ENCODE measurements around the gene CHERP.

The CHERP gene

DNA sequence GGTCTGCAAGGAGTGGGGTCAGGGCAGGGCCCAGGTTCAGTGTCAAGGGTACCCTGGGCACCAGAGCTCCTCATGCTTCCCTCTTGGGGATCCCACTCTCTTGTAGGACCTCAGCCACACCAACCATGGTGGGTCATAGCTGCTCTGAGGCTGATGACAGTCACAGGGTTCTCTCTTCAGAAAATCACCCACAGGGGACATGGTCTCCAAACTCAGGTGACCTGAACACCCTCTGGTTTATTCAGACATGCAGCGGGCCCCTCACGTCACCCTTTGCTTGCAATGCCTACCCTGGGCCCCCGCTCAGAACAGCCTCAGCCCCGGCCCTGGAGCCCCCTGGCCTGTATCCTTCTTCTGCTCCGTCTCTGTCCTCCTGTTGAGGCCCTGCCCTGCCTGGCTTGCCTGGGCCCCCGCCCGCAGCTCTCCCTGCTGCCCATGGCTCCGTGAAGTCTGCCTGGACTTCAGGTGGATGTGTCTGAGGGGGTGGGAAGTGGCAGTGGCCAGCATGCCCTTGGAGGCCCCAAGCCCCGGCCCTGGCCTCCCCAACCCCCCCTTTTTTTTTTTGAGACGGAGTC, 20.4 kb downstream of the CHERP start:
- TF ChIP-seq, protein P1, sequence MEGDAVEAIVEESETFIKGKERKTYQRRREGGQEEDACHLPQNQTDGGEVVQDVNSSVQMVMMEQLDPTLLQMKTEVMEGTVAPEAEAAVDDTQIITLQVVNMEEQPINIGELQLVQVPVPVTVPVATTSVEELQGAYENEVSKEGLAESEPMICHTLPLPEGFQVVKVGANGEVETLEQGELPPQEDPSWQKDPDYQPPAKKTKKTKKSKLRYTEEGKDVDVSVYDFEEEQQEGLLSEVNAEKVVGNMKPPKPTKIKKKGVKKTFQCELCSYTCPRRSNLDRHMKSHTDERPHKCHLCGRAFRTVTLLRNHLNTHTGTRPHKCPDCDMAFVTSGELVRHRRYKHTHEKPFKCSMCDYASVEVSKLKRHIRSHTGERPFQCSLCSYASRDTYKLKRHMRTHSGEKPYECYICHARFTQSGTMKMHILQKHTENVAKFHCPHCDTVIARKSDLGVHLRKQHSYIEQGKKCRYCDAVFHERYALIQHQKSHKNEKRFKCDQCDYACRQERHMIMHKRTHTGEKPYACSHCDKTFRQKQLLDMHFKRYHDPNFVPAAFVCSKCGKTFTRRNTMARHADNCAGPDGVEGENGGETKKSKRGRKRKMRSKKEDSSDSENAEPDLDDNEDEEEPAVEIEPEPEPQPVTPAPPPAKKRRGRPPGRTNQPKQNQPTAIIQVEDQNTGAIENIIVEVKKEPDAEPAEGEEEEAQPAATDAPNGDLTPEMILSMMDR (IDR thresholded peaks at IDR 0.05; ENCODE audit: low read depth, low read length) = no peak
- H3K4me3 ChIP-seq (ENCODE audit: low read depth, low read length) = no peak overlapping the region

DNA sequence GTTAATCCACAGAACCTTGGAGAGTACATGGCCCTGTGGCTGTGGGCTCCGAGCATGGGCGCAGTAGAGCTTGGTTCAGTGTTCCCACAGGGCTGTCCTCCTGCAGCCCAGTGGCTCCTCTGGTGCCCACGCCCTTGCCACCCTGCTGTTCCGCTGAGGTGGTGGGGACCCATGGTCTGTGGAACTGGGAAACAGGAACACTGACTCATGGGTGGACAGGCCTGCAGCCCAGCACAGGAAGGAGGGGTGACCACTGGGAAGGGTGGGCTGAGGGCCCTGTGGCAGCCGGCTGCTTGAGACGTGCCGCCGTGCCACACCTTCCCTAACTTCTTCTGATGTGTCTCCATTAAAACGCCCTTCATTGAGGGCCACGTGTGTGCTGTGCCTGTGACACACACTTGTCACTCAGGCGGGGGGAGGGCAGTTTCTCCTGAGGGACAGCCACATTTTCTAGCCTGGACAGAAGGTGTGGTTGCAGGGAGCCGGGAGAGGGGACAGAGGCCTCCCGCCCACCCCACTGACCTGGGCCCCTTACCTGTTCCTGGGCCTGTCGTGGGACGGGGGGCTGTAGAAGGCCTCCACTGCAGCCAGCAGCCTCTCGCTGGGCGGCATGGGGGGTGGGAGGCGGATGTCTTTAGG, 21.1 kb downstream of the CHERP start:
- no peak overlapping the region for H3K4me3 ChIP-seq (ENCODE audit: low read depth, low read length)
- TF ChIP-seq, protein P1 (IDR thresholded peaks at IDR 0.05; ENCODE audit: low read depth, low read length) = no peak

DNA sequence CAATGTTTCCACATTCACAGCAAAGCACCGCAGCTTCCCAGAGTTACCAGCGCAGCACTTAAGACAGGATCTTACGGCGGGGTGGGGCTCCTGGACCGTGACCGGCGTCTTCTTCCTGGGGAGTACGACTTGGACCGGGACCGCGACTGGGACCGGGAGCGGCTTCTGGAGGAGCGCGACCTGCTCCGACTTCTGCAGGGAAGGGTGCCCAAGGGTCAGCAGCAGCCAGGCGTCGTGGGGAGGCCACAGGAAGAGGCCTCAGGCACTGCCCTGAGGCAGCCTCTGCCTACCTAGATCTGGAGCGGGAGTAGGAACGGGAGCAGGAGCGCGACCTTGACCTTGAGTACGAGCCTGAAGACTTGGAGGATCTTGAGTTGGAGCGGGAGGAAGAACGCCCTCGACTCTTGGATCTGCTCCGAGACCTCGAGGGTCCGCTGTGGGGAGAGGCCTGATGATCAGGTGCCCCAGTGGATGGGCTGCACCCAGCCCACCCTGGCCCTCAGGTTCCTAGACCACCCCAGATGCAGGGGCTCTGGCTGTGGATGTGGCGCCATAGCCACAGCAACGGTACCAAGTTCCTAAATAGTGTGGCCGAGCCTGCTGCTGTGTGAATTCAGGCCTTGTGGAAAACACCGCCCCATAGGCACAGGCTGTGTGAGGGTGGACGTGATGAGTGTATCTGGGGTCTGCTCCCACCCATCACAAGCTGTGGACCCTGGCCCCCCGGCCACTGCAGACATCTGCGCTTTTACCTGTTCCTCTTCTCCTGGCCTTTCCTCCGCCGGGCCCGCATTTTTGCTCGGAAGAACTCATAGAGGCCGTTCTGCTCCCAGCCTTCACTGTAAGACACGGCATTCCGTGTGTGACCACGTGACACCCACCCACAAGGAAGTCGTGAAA, 21.9 kb downstream of the CHERP start:
- H3K4me3 ChIP-seq (ENCODE audit: low read depth, low read length) = no peak overlapping the region
- TF ChIP-seq, protein P1 (IDR thresholded peaks at IDR 0.05; ENCODE audit: low read depth, low read length) = no peak

DNA sequence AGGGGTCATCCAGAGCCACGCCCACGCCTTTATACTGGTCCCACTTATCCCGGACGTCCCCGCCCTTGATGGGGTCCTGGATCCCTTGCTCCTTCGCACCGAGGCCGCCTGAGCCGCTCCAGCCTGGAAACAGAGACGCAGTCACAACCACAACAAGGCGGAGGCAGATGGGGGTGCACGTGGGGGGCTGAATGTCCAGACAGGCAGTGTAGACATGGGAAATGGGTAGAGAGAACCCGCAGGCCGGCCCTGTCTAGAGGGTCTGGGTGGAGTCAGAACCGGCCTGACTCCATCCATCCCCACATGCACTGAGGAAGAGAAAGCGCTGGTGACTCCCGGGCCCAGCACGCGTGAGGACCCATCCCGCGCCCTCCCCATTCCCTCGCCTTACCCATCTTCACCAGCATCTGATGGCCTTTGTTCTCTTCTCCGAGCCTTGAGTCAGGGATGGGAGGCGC, 23.0 kb downstream of the CHERP start:
- H3K4me3 ChIP-seq (ENCODE audit: low read depth, low read length) = no peak overlapping the region
- TF ChIP-seq, protein P1 (IDR thresholded peaks at IDR 0.05; ENCODE audit: low read depth, low read length) = no peak

DNA sequence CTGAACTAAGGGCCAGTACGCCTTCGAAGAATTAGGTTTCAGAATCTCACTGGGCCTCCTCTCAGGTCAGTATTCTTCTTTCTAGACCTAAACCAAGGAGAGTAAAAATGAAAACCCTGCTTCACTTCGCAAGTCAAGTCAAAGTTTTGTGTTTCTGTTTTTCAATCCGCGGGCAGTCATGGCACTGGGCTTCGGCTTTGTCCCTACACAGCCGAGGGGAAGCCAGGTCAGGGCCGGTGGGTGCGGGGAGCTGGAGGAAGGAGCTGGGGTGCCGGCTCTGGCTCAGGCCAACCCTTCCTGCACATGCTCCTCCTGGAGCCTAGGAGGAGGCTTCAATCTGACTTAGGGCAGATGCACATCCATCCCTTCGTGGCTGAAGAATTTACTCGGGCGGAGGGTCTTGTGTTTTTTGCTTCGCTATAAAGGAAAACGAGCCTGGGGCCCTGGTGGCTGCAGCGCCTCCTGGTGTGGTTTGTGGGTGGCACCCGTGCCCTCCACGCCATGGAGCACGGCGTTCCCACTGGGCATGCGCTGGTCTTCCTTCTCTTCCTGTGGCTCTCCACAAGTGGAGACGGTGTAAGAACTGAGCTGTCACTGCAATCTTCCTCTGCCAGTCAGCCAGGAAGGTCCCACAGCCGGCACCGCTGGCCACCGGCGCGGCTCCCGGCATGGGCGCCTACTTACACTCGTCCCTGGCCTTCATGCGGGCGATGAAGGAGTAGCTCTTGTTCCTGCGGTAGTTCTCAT, 23.6 kb downstream of the CHERP start:
- no peak overlapping the region for H3K4me3 ChIP-seq (ENCODE audit: low read depth, low read length)
- TF ChIP-seq, protein P1 (IDR thresholded peaks at IDR 0.05; ENCODE audit: low read depth, low read length) = no peak

DNA sequence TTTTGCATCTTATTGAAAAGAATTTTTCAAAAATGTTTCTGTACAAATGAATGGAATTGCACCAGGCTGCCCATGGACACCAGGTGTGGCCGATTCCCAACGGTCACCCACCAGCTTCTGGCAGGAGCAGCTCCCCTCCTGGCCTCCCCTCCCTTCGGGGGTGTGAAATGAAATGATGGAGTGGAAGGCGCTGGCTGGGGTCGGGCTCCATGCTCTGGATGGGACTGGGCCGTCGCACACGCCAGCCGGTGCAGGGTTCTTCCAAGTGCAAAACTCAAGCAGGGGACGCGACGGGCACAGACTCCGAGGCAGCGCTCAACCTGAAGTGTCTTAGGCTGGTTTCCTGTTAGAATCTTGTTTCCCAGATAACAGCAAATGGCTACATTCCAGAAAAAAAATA, 24.2 kb downstream of the CHERP start:
- TF ChIP-seq, protein P1 (IDR thresholded peaks at IDR 0.05; ENCODE audit: low read depth, low read length) = no peak
- H3K4me3 ChIP-seq (ENCODE audit: low read depth, low read length) = no peak overlapping the region
